ENCODE results near the gene SF1. TPM values are rescaled to one million over a fixed set of nuclear protein-coding genes. Genes with fewer than 3 reads are reported as not detected.

The SF1 gene
- total and polyA plus RNA-seq, 9 of the 15 experiments (the other 6 are each of a cell fraction or from before 2014, with no cell fraction given) = 13.1 to 334 (median 111) TPM

DNA sequence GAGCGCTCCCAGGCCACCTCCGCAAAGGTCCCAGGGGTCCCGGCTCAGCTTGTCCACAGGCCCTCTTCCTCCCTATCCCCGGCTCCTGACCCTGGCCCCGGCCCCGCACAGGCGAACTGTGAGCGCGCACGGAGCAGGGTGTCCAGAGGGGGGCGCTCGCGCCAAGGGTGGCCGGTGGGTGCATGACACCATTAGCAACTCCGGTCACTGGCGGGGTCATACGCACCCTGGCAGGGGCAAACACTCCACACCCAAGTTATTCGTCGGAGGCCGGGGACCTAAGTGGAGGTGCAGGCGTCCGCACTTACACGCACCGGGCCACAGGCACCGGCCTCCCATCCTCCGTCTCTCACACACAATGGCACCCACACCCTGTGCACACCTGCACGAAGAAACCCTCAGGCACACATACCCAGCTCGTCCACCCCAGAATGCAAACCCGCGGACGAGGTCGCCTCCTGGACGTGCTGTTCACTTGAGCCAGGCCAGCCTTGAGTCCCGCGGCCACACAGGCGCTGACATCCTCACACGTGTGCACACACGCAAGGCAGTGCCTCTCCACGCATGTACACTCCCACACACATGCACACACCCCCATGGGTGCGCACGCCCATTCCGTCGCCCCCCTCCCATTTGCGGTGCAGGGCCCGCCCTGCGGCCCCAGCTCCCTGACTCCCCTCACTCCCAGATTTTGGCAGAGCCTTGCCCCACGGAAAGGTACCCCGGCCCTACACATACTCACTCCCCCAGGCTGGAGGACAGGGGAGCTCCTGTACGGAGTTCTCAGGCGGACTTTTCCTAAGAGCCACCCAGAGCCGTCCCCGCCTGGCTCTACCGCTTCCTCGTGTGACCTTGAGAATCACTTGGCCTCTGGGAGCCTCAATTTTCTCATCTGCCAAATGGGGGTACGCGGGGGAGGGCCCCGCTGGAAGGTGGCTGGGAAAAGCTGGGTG, 34.5 kb downstream of the SF1 start, which contains the start of gene RASGRP2 (continued):
- TF ChIP-seq PHF21A (IDR thresholded peaks at IDR 0.05; ENCODE audit: borderline replicate concordance, low read depth) = no peak
- TF ChIP-seq E2F4 (CRISPR knock-in tag; IDR thresholded peaks at IDR 0.05; ENCODE audit: low read depth) = no peak
- TF ChIP-seq ESRRA (IDR thresholded peaks at IDR 0.05; ENCODE audit: borderline replicate concordance, low read depth) = peak; percentile 98
- peak; percentile 40 for TF ChIP-seq CREM (IDR thresholded peaks at IDR 0.05; ENCODE audit: low read depth)
- no peak for TF ChIP-seq RBM15 (IDR thresholded peaks at IDR 0.05; ENCODE audit: insufficient read depth, low read length)
- TF ChIP-seq, protein P1, sequence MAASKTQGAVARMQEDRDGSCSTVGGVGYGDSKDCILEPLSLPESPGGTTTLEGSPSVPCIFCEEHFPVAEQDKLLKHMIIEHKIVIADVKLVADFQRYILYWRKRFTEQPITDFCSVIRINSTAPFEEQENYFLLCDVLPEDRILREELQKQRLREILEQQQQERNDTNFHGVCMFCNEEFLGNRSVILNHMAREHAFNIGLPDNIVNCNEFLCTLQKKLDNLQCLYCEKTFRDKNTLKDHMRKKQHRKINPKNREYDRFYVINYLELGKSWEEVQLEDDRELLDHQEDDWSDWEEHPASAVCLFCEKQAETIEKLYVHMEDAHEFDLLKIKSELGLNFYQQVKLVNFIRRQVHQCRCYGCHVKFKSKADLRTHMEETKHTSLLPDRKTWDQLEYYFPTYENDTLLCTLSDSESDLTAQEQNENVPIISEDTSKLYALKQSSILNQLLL (CRISPR knock-in tag; IDR thresholded peaks at IDR 0.05; ENCODE audit: borderline replicate concordance) = no peak
- peak; percentile 48; the same call in 1 of the 2 replicates for TF ChIP-seq FOXP1 (CRISPR knock-in tag; IDR thresholded peaks at IDR 0.05)
- TF ChIP-seq CBX5 (IDR thresholded peaks at IDR 0.05; ENCODE audit: borderline replicate concordance, low read depth) = no peak
- TF ChIP-seq MEIS2 (IDR thresholded peaks at IDR 0.05; ENCODE audit: partially characterized antibody) = no peak
- TF ChIP-seq MTA3 (IDR thresholded peaks at IDR 0.05; ENCODE audit: borderline replicate concordance) = peak; percentile 75; the same call in 1 of the 2 replicates
- TF ChIP-seq FIP1L1 (IDR thresholded peaks at IDR 0.05; ENCODE audit: low read depth, low read length, poor library complexity, severe bottlenecking) = peak; percentile 13
- TF ChIP-seq SREBF1 (IDR thresholded peaks at IDR 0.05; ENCODE audit: borderline replicate concordance, low read depth, low read length) = no peak
- TF ChIP-seq KLF16 (IDR thresholded peaks at IDR 0.05) = 0 out of 2 replicates have a peak, but pooled peaks have one; percentile 19
- TF ChIP-seq SMAD1 (IDR thresholded peaks at IDR 0.05; ENCODE audit: low read depth, low read length, partially characterized antibody) = no peak
- no peak for TF ChIP-seq ZNF263 (CRISPR knock-in tag; IDR thresholded peaks at IDR 0.05; ENCODE audit: borderline replicate concordance)
- no peak for TF ChIP-seq CHD2 (IDR thresholded peaks at IDR 0.05; ENCODE audit: low read depth, low read length)
- TF ChIP-seq ILF3 (IDR thresholded peaks at IDR 0.05; ENCODE audit: borderline replicate concordance) = no peak
- no peak for TF ChIP-seq TFAM (CRISPR knock-in tag; conservative IDR thresholded peaks at IDR 0.05)

Measured in K562 (cell line).